OCI-LY1 (cell line): Measurements from ENCODE around the gene TCTN3.

Experiments
- EZH2 ChIP-seq: fragments of 200-600 bp; sonication (generic), shearing (Covaris generic); IDR thresholded peaks from 2 replicates; pipeline ENCODE4 v1.8.0; 2017; ENCODE audit warnings: borderline replicate concordance, mixed run types, mild to moderate bottlenecking, antibody characterized with exemption, low read length, moderate library complexity, mixed read lengths
- TF ChIP-seq, protein P1 (sequence below): fragments of 200-600 bp; sonication (generic), shearing (Covaris generic); IDR thresholded peaks from 2 replicates; pipeline ENCODE4 v1.5.1; 2017; ENCODE audit warnings: mild to moderate bottlenecking, antibody characterized with exemption, low read length, moderate library complexity, mixed read lengths

DNA sequence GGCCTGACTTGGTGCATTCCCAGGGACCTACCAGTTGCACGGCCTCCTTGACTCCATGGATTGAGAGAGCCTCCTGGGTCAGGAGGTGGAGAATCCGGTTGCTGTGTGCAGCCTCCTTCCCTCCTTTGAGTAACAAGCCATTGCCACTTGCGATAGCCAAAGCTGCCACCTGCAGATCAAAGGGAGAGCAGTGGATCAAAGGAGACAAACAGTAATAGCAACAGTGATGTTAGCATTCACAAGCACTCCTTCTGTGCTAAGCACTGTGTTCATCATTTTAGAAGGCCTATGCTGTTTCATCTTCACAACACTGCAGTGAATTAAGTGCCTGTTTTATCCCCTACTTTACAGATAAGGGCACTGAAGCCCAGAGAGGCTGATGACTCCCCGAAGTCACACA, 77.3 kb downstream of the TCTN3 start:
- TF ChIP-seq, protein P1, sequence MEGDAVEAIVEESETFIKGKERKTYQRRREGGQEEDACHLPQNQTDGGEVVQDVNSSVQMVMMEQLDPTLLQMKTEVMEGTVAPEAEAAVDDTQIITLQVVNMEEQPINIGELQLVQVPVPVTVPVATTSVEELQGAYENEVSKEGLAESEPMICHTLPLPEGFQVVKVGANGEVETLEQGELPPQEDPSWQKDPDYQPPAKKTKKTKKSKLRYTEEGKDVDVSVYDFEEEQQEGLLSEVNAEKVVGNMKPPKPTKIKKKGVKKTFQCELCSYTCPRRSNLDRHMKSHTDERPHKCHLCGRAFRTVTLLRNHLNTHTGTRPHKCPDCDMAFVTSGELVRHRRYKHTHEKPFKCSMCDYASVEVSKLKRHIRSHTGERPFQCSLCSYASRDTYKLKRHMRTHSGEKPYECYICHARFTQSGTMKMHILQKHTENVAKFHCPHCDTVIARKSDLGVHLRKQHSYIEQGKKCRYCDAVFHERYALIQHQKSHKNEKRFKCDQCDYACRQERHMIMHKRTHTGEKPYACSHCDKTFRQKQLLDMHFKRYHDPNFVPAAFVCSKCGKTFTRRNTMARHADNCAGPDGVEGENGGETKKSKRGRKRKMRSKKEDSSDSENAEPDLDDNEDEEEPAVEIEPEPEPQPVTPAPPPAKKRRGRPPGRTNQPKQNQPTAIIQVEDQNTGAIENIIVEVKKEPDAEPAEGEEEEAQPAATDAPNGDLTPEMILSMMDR = no peak
- no peak for TF ChIP-seq EZH2
